HepG2 (cell line): Measurements from ENCODE around the gene EID1.

Experiments
- CEBPZ ChIP-seq: IDR thresholded peaks from 2 replicates; pipeline ENCODE4 v1.6.1; 2012; ENCODE audit warnings: low read length, improper control_type of control experiment
- FOXM1 ChIP-seq: sonication (generic); formaldehyde crosslinking; IDR thresholded peaks from 2 replicates; pipeline ENCODE4 v1.5.0; 2020; ENCODE audit warnings: missing genetic modification reagents
- GABPB1 ChIP-seq: IDR thresholded peaks from 2 replicates; pipeline ENCODE4 v1.6.1; 2016; ENCODE audit warnings: mild to moderate bottlenecking, missing genetic modification reagents, moderate library complexity, missing compliant biosample characterization
- POLR2A ChIP-seq, 2 experiments: IDR thresholded peaks; 2 replicates each; pipeline ENCODE4 v1.6.1; 2011; ENCODE audit warnings: low read depth in 2 of 2, low read length in 2 of 2, mild to moderate bottlenecking in 1 of 2, moderate library complexity in 1 of 2; ENCODE audit not compliant: insufficient read depth in 1 of 2
- POLR2AphosphoS5 ChIP-seq: IDR thresholded peaks from 2 replicates; pipeline ENCODE4 v1.6.1; 2012; ENCODE audit warnings: low read depth, low read length
- RXRA ChIP-seq: sonication (generic); formaldehyde crosslinking; IDR thresholded peaks from 2 replicates; pipeline ENCODE4 v1.5.1; 2020; ENCODE audit warnings: missing genetic modification reagents
- ZNF12 ChIP-seq: sonication (generic); formaldehyde crosslinking; IDR thresholded peaks from 2 replicates; pipeline ENCODE4 v1.5.0; 2020; ENCODE audit warnings: missing genetic modification reagents
- ZNF607 ChIP-seq: sonication (generic); formaldehyde crosslinking; IDR thresholded peaks from 2 replicates; pipeline ENCODE4 v1.5.1; 2020; ENCODE audit warnings: missing genetic modification reagents, mild to moderate bottlenecking, borderline replicate concordance
- TF ChIP-seq, protein P1 (sequence below): sonication (generic); formaldehyde crosslinking; IDR thresholded peaks from 2 replicates; pipeline ENCODE4 v1.5.0; 2020; ENCODE audit warnings: mild to moderate bottlenecking, missing genetic modification reagents, moderate library complexity
- TF ChIP-seq, protein P2 (sequence below): sonication (generic); formaldehyde crosslinking; IDR thresholded peaks from 2 replicates; pipeline ENCODE4 v1.5.0; 2020; ENCODE audit warnings: missing genetic modification reagents

- no peak for TF ChIP-seq ZNF607 (CRISPR knock-in tag)
- TF ChIP-seq, protein P1, sequence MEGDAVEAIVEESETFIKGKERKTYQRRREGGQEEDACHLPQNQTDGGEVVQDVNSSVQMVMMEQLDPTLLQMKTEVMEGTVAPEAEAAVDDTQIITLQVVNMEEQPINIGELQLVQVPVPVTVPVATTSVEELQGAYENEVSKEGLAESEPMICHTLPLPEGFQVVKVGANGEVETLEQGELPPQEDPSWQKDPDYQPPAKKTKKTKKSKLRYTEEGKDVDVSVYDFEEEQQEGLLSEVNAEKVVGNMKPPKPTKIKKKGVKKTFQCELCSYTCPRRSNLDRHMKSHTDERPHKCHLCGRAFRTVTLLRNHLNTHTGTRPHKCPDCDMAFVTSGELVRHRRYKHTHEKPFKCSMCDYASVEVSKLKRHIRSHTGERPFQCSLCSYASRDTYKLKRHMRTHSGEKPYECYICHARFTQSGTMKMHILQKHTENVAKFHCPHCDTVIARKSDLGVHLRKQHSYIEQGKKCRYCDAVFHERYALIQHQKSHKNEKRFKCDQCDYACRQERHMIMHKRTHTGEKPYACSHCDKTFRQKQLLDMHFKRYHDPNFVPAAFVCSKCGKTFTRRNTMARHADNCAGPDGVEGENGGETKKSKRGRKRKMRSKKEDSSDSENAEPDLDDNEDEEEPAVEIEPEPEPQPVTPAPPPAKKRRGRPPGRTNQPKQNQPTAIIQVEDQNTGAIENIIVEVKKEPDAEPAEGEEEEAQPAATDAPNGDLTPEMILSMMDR (CRISPR knock-in tag): no peak
- TF ChIP-seq GABPB1 (CRISPR knock-in tag): no peak
- no peak for TF ChIP-seq FOXM1 (CRISPR knock-in tag)
- no peak for TF ChIP-seq POLR2A (IDR thresholded peaks at IDR 0.05; ENCODE audit: insufficient read depth in 1 of 2, low read depth in 2 of 2, low read length in 2 of 2)
- TF ChIP-seq, protein P2, sequence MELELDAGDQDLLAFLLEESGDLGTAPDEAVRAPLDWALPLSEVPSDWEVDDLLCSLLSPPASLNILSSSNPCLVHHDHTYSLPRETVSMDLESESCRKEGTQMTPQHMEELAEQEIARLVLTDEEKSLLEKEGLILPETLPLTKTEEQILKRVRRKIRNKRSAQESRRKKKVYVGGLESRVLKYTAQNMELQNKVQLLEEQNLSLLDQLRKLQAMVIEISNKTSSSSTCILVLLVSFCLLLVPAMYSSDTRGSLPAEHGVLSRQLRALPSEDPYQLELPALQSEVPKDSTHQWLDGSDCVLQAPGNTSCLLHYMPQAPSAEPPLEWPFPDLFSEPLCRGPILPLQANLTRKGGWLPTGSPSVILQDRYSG (CRISPR knock-in tag): no peak
- TF ChIP-seq POLR2AphosphoS5: no peak
- TF ChIP-seq ZNF12 (CRISPR knock-in tag): no peak
- TF ChIP-seq CEBPZ: no peak
- TF ChIP-seq RXRA: no peak
Measured at GRCh38 chr15:48832648-48833047, 45.3 kb upstream of the EID1 start.
